T-cell (primary cell): ENCODE measurements around the gene LRRC28. TPM values are rescaled to one million over a fixed set of nuclear protein-coding genes. Genes with fewer than 3 reads are reported as not detected.

Experiments used
- ATAC-seq, 4 experiments: fragments of 200-7000 bp in 3 of 4; fragments of 150-1000 bp in 1 of 4; cut with Tn5 transposase; replicated peaks in 1 of 4; 1 replicate in 3 of 4; 2 replicates in 1 of 4; pipeline ENCODE4 v1.10.0; 2021; ENCODE audit warnings: moderate library complexity in 3 of 4, mild to moderate bottlenecking in 2 of 4, moderate number of reproducible peaks in 1 of 4
- CTCF ChIA-PET, 2 donors: fragments of 300-600 bp; sonication (Branson Sonifier 250); formaldehyde crosslinking; loops; one replicate each; lab custom pipeline; 2022; ENCODE audit warnings: antibody characterized with exemption in 2 of 2; lab: Charles Lee
- POLR2A ChIA-PET, 2 donors: fragments of 300-600 bp; sonication (Branson Sonifier 250); formaldehyde crosslinking; loops; one replicate each; lab custom pipeline; 2022; ENCODE audit warnings: antibody characterized with exemption in 2 of 2; lab: Charles Lee
- DNase-seq, 35 experiments: peaks; one replicate each; pipeline versions ENCODE4 v3.0.0 to v3.0.0-alpha.2; 2013 to 2023
- H3K27ac ChIP-seq: one replicate; pipeline ENCODE4 v1.5.1; 2013; ENCODE audit warnings: low read length
- H3K27me3 ChIP-seq, 2 experiments: replicated peaks in 1 of 2; 1 replicate in 1 of 2; 2 replicates in 1 of 2; pipeline versions ENCODE4 v1.6.1 to v1.7.0; 2013; ENCODE audit warnings: low read length in 1 of 2, mixed read lengths in 1 of 2; ENCODE audit not compliant: control insufficient read depth in 2 of 2, insufficient read depth in 2 of 2; ENCODE audit errors: extremely low read depth in 1 of 2
- H3K36me3 ChIP-seq, 2 donors: 1 replicate in 1 of 2; 2 replicates in 1 of 2; pipeline versions ENCODE4 v1.6.1 to v1.7.0; 2013; ENCODE audit warnings: low read length in 1 of 2; ENCODE audit not compliant: control insufficient read depth in 2 of 2, insufficient read depth in 1 of 2; ENCODE audit errors: extremely low read depth in 1 of 2
- H3K4me1 ChIP-seq, 2 experiments: 1 replicate in 1 of 2; 2 replicates in 1 of 2; pipeline versions ENCODE4 v1.6.1 to v1.7.0; 2013; ENCODE audit warnings: low read length in 2 of 2, mixed read lengths in 1 of 2; ENCODE audit not compliant: insufficient read depth in 2 of 2, control insufficient read depth in 1 of 2; ENCODE audit errors: extremely low read depth in 1 of 2
- H3K4me3 ChIP-seq, 2 donors: 1 replicate in 1 of 2; 2 replicates in 1 of 2; pipeline versions ENCODE4 v1.5.1 to v1.7.0; 2013; ENCODE audit warnings: mild to moderate bottlenecking in 2 of 2, low read length in 1 of 2, moderate library complexity in 1 of 2; ENCODE audit not compliant: control insufficient read depth in 1 of 2; ENCODE audit errors: extremely low read depth in 1 of 2
- H3K9me3 ChIP-seq: 2 replicates; pipeline ENCODE4 v1.7.0; 2013
- H3K27ac Mint-ChIP-seq, 2 donors: one replicate each; pipeline ENCODE4 v1.8.0; 2020 to 2021; ENCODE audit warnings: mild to moderate bottlenecking in 2 of 2, mixed read lengths in 2 of 2
- H3K27me3 Mint-ChIP-seq, 2 donors: one replicate each; pipeline ENCODE4 v1.8.0; 2021 to 2022; ENCODE audit warnings: mixed read lengths in 2 of 2
- H3K36me3 Mint-ChIP-seq: one replicate; pipeline ENCODE4 v1.8.0; 2021; ENCODE audit warnings: mixed read lengths
- H3K4me1 Mint-ChIP-seq, 3 donors: one replicate each; pipeline ENCODE4 v1.8.0; 2020 to 2022; ENCODE audit warnings: mixed read lengths in 3 of 3, mild to moderate bottlenecking in 1 of 3
- H3K4me3 Mint-ChIP-seq, 3 donors: one replicate each; pipeline ENCODE4 v1.8.0; 2020 to 2022; ENCODE audit warnings: mild to moderate bottlenecking in 3 of 3, mixed read lengths in 3 of 3, moderate library complexity in 3 of 3
- H3K9me3 Mint-ChIP-seq, 3 donors: one replicate each; pipeline ENCODE4 v1.8.0; 2020 to 2022; ENCODE audit warnings: mixed read lengths in 3 of 3
- WGBS: methylation state at CpG from one replicate; pipeline ENCODE4 v1.1.5; 2013; ENCODE audit warnings: missing lambda C conversion rate; ENCODE audit not compliant: insufficient coverage; 5-methylcytosine and 5-hydroxymethylcytosine counted together
- total RNA-seq, 35 experiments: library from RNA in 6 of 35; stranded (reverse) in 6 of 35; fragments of 120-200 nt in 1 of 35; gene quantifications; one replicate each; pipeline versions ENCODE4 v1.2.1 to v1.2.4 and lab custom pipeline; 2013 to 2026

Gene LRRC28
- 10 to 100 TPM; 14.2 to 20.0 (median 16.5) TPM for total RNA-seq
- 18.6 TPM for total RNA-seq (2013)
- total RNA-seq (lab: John Stamatoyannopoulos, UW) = 1.4 to 14.4 (median 8.9) reads per million in 29 experiments

- POLR2A ChIA-PET = interaction anchor here in 1 of 2 donors (0.6 kb wide), 1 partner anchor 376 kb away, joined by 7 read pairs; no protein-coding TSS in a partner anchor
Observed at GRCh38 chr15:99250857-99251841, at the start of gene LRRC28. LRRC28 (plus strand) TSS chr15:99251481; CDS start chr15:99255958, 4,477 bp downstream.

GRCh38 chr15:99202176-99202552 lies 49.1 kb upstream of the LRRC28 start:
- Mint-ChIP-seq H3K36me3 (no peaks in the 10 kb centered on the region), H3K4me1 (no peaks in the 10 kb centered on the region)
- ATAC-seq = no peak

More at GRCh38 chr15:99250857-99251841, at the start of gene LRRC28:
- peaks cover 0 to 4% of the 10 kb centered on the region in 2 donors for H3K36me3 ChIP-seq
- peaks cover 13 to 25% of the 10 kb centered on the region in 2 experiments for H3K4me1 ChIP-seq
- peak; percentile 97 to 99 (median 98) for ATAC-seq
- Mint-ChIP-seq H3K36me3 (peaks cover 4% of the 10 kb centered on the region), H3K27ac (peak within 1 kb of the TSS; percentile 90 to 91), H3K27me3 (no peaks in the 10 kb centered on the region), H3K4me3 (peak within 1 kb of the TSS in 2 of 3 donors; percentile 86 to 92), H3K9me3 (peaks cover 0 to 3% (median 0%) of the 10 kb centered on the region in 3 donors), H3K4me1 (peaks cover 29 to 38% (median 30%) of the 10 kb centered on the region in 3 donors)
- DNase-seq = peak; percentile 83 to 97 (median 90)
- CTCF ChIA-PET = interaction anchor here (0.7 to 1.5 kb wide), 6 partner anchors 22 to 506 kb away, joined by 3 to 4 read pairs (median 3); no protein-coding TSS in a partner anchor
- no peaks in the 10 kb centered on the region for H3K9me3 ChIP-seq
- H3K4me3 ChIP-seq = peak within 1 kb of the TSS; percentile 59 to 70
- under 1% methylated on average over 79 of the region's 90 CpGs for WGBS
- peak within 1 kb of the TSS; percentile 70 for H3K27ac ChIP-seq
- no peaks in the 10 kb centered on the region for H3K27me3 ChIP-seq

GRCh38 chr15:99207672-99208071 lies 43.6 kb upstream of the LRRC28 start:
- CTCF ChIA-PET = no interaction called here
- H3K27me3 Mint-ChIP-seq = peaks cover 0 to 9% of the 10 kb centered on the region in 2 donors
- H3K4me1 Mint-ChIP-seq = no peaks in the 10 kb centered on the region
- no peak overlapping the region for H3K27ac ChIP-seq
- no peaks in the 10 kb centered on the region for H3K36me3 Mint-ChIP-seq
- H3K4me3 ChIP-seq = no peak overlapping the region
- ATAC-seq (no peak), DNase-seq (no peak)
- POLR2A ChIA-PET = no interaction called here
- no peaks in the 10 kb centered on the region for H3K36me3 ChIP-seq
- no peak overlapping the region for H3K4me3 Mint-ChIP-seq
- H3K27ac Mint-ChIP-seq = no peak overlapping the region
- no peaks in the 10 kb centered on the region for H3K9me3 Mint-ChIP-seq
- no peaks in the 10 kb centered on the region for H3K4me1 ChIP-seq
- no peaks in the 10 kb centered on the region for H3K9me3 ChIP-seq
- no CpG with 5 or more reads among the region's 3 CpGs for WGBS
- H3K27me3 ChIP-seq = peaks cover 0 to 4% of the 10 kb centered on the region in 2 experiments

More at GRCh38 chr15:99202176-99202552, 49.1 kb upstream of the LRRC28 start:
- H3K27me3 Mint-ChIP-seq = peaks cover 0 to 5% of the 10 kb centered on the region in 2 donors
- no CpG with 5 or more reads among the region's 2 CpGs for WGBS
- Histone ChIP-seq H3K36me3 (no peaks in the 10 kb centered on the region), H3K4me1 (no peaks in the 10 kb centered on the region), H3K27me3 (no peaks in the 10 kb centered on the region), H3K4me3 (no peak overlapping the region), H3K27ac (no peak overlapping the region), H3K9me3 (no peaks in the 10 kb centered on the region)
- no peak overlapping the region for H3K27ac Mint-ChIP-seq
- no peak overlapping the region for H3K4me3 Mint-ChIP-seq
- ChIA-PET CTCF (interaction anchor here in 1 of 2 donors (0.6 kb wide), 1 partner anchor 12 kb away, joined by 3 read pairs; no protein-coding TSS in a partner anchor), POLR2A (no interaction called here)
- DNase-seq = no peak
- H3K9me3 Mint-ChIP-seq = no peaks in the 10 kb centered on the region

GRCh38 chr15:99209326-99209725 lies 42.0 kb upstream of the LRRC28 start:
- Histone ChIP-seq H3K36me3 (no peaks in the 10 kb centered on the region), H3K4me3 (no peak overlapping the region), H3K9me3 (no peaks in the 10 kb centered on the region), H3K27ac (no peak overlapping the region), H3K4me1 (no peaks in the 10 kb centered on the region), H3K27me3 (peaks cover 0 to 4% of the 10 kb centered on the region in 2 experiments)
- no peaks in the 10 kb centered on the region for H3K9me3 Mint-ChIP-seq
- POLR2A ChIA-PET = no interaction called here
- 100% methylated on average over 1 of the region's 2 CpGs for WGBS
- CTCF ChIA-PET = interaction anchor here in 1 of 2 donors (0.6 kb wide), 1 partner anchor 10 kb away, joined by 3 read pairs; no protein-coding TSS in a partner anchor
- ATAC-seq (no peak), DNase-seq (no peak)
- H3K4me1 Mint-ChIP-seq = no peaks in the 10 kb centered on the region
- H3K27me3 Mint-ChIP-seq = peaks cover 0 to 9% of the 10 kb centered on the region in 2 donors
- no peaks in the 10 kb centered on the region for H3K36me3 Mint-ChIP-seq
- H3K4me3 Mint-ChIP-seq = no peak overlapping the region
- no peak overlapping the region for H3K27ac Mint-ChIP-seq

- H3K4me3 Mint-ChIP-seq = no peak overlapping the region
- ATAC-seq (no peak), DNase-seq (no peak)
- no peaks in the 10 kb centered on the region for H3K9me3 Mint-ChIP-seq
- no peaks in the 10 kb centered on the region for H3K36me3 Mint-ChIP-seq
- no peak overlapping the region for H3K27ac Mint-ChIP-seq
- H3K4me1 ChIP-seq = no peaks in the 10 kb centered on the region
- H3K27me3 ChIP-seq = peaks cover 0 to 5% of the 10 kb centered on the region in 2 experiments
- POLR2A ChIA-PET = no interaction called here
- no peak overlapping the region for H3K4me3 ChIP-seq
- H3K27me3 Mint-ChIP-seq = peaks cover 0 to 4% of the 10 kb centered on the region in 2 donors
- H3K4me1 Mint-ChIP-seq = no peaks in the 10 kb centered on the region
- H3K27ac ChIP-seq = no peak overlapping the region
- H3K9me3 ChIP-seq = no peaks in the 10 kb centered on the region
- CTCF ChIA-PET = no interaction called here
- H3K36me3 ChIP-seq = no peaks in the 10 kb centered on the region
Observed at GRCh38 chr15:99210334-99210733, 40.9 kb upstream of the LRRC28 start.

- Histone ChIP-seq H3K4me1 (no peaks in the 10 kb centered on the region), H3K4me3 (no peak overlapping the region), H3K9me3 (no peaks in the 10 kb centered on the region), H3K36me3 (no peaks in the 10 kb centered on the region), H3K27ac (no peak overlapping the region), H3K27me3 (peaks cover 0 to 6% of the 10 kb centered on the region in 2 experiments)
- H3K4me3 Mint-ChIP-seq = no peak overlapping the region
- no peak overlapping the region for H3K27ac Mint-ChIP-seq
- H3K27me3 Mint-ChIP-seq = peaks cover 0 to 4% of the 10 kb centered on the region in 2 donors
- ATAC-seq (no peak), DNase-seq (no peak)
- no peaks in the 10 kb centered on the region for H3K9me3 Mint-ChIP-seq
- ChIA-PET CTCF (no interaction called here), POLR2A (no interaction called here)
- 86% methylated on average over 2 of the region's 4 CpGs for WGBS
- H3K4me1 Mint-ChIP-seq = no peaks in the 10 kb centered on the region
- H3K36me3 Mint-ChIP-seq = no peaks in the 10 kb centered on the region
Observed at GRCh38 chr15:99211926-99212325, 39.4 kb upstream of the LRRC28 start.
